ENCODE results near the gene GUCA1A. TPM values are rescaled to one million over a fixed set of nuclear protein-coding genes. Genes with fewer than 3 reads are reported as not detected.

The GUCA1A gene
- total RNA-seq, 6 experiments from 2014 or later: not detected

- H3K4me1 ChIP-seq: peaks cover 0 to 9% (median 0%) of the 10 kb centered on the region in 4 donors
- H3K36me3 ChIP-seq: no peaks in the 10 kb centered on the region
- intact Hi-C loops (cut with DNase I): loop anchor here in 1 of 2 donors (10.0 kb wide), 1 partner anchor 64 kb away; no protein-coding TSS in a partner anchor
These were observed 55.1 kb downstream of the GUCA1A start for GRCh38 chr6:42228305-42228704.

More at GRCh38 chr6:42228305-42228704, 55.1 kb downstream of the GUCA1A start:
- TF ChIP-seq CTCF (IDR thresholded peaks at IDR 0.05) (no peak), POLR2A (IDR thresholded peaks at IDR 0.05) (no peak)
- 96% methylated on average over 14 of the region's 15 CpGs for WGBS (ENCODE audit: insufficient coverage, low coverage, low lambda C conversion rate, missing lambda C conversion rate)
- ATAC-seq: no peak
- DNase-seq: no peak
- Histone ChIP-seq H3K27ac (no peak overlapping the region), H3K27me3 (no peaks in the 10 kb centered on the region), H3K9me3 (no peaks in the 10 kb centered on the region), H3K4me3 (no peak overlapping the region)

Other genes with a start within 250 kb of the GUCA1A start
- gene CCND3, start 231.6 kb upstream of the GUCA1A start, total RNA-seq: 10 to 100 TPM; 11.3 to 51.9 (median 14.2) TPM
- 10 to 100 TPM in 4 of 6 experiments, 1 to 10 TPM in 2; 6.7 to 14.7 (median 11.9) TPM for gene TAF8, start 122.8 kb upstream of the GUCA1A start, total RNA-seq
- under 1 TPM; 0.07 to 0.74 (median 0.34) TPM for gene C6orf132, start 30.7 kb upstream of the GUCA1A start, total RNA-seq
- gene GUCA1B, start 21.6 kb downstream of the GUCA1A start, total RNA-seq: under 1 TPM in 5 of 6 experiments, not detected in 1; 0.25 to 0.93 (median 0.68) TPM
- gene MRPS10, start 44.5 kb downstream of the GUCA1A start, total RNA-seq: 10 to 100 TPM; 17.7 to 35.3 (median 20.1) TPM

Measured in right lobe of liver (tissue), 6 donors.